ENCODE data around the gene BBLN. TPM values are rescaled to one million over a fixed set of nuclear protein-coding genes. Genes with fewer than 3 reads are reported as not detected.

Gene BBLN
- total RNA-seq, 2 experiments from 2014 or later: 53.6 to 55.9 TPM

DNA sequence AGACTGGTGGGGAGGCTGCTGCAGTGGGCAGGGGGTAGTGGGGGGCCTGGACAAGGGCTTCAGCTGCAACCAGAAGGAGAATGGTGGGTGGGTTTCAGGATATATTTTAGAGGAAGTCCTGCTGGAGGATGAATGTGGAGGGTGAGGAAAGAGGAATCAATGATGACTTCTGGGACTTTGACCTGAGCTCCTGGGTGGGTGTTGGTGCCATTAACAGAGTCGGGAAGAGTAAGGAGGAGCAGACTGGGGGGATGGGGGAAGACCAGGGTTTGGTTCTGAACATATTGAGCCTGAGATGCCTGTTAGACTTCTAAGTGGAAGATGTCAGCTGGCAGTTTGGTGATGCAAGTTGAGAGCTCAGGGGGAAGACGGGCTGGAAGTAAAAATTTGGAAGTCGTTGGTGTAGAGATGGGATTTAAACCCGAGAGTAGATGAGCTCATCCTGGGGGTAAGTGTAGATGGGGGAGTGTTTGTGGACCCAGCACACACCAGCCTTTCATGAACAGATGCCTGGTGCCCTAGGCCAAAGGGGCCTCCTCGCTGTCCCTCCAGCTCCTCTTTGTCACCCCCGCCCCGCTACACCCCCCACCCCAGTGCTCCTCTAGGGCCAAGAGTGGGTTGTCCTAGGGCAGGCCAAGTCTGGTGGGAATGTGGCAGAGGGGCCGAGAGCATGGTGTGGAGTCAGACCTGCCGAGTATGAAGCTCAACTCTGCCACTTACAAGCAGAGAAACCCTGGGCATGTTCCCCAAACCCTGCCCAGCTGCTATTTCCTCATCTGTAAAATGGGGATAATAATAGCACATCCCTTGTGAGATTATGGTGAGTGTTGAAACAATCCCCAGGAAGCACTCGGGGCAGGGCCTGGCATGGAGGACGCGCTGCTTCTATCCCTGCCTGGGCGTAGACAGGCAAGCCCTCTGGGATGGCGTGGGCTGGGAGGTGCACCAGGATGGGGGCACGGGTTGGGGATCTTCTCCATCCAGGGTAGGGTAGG lies 47.1 kb downstream of the BBLN start:
- Histone ChIP-seq H3K9me3 (ENCODE audit: control insufficient read depth in 1 of 2, insufficient read depth in 1 of 2, low read length in 2 of 2) (no peaks in the 10 kb centered on the region), H3K36me3 (ENCODE audit: insufficient read depth, low read length) (no peaks in the 10 kb centered on the region), H3K4me3 (ENCODE audit: low read length) (no peak overlapping the region), H3K27ac (ENCODE audit: low read depth in 1 of 2, low read length in 2 of 2) (no peak overlapping the region), H3K4me1 (ENCODE audit: insufficient read depth, low read length) (peaks cover 17% of the 10 kb centered on the region), H3K27me3 (ENCODE audit: control insufficient read depth in 1 of 2, insufficient read depth in 2 of 2, low read length in 2 of 2) (peaks cover 11 to 17% of the 10 kb centered on the region in 2 experiments)
- peaks cover 22% of the 10 kb centered on the region for H3K27me3 Mint-ChIP-seq
- no peaks in the 10 kb centered on the region for H3K36me3 Mint-ChIP-seq (ENCODE audit: low read depth)
- ATAC-seq (ENCODE audit: poor library complexity) (no peak), DNase-seq (no peak)
- no peak overlapping the region for H3K4me3 Mint-ChIP-seq
- H3K27ac Mint-ChIP-seq: no peak overlapping the region
- H3K9me3 Mint-ChIP-seq: no peaks in the 10 kb centered on the region
- ChIA-PET POLR2A (interaction anchor here (1.1 kb wide), 1 partner anchor 16 kb away, joined by 3 read pairs; the partner anchor contains the start of gene CIZ1), CTCF (interaction anchor here (1.3 kb wide), 1 partner anchor 16 kb away, joined by 3 read pairs; the partner anchor contains the start of gene CIZ1)
- peaks cover 5% of the 10 kb centered on the region for H3K4me1 Mint-ChIP-seq (ENCODE audit: low read depth)
- intact Hi-C loops (cut with DNase I, micrococcal nuclease): no loop called here
- TF ChIP-seq, protein P1, sequence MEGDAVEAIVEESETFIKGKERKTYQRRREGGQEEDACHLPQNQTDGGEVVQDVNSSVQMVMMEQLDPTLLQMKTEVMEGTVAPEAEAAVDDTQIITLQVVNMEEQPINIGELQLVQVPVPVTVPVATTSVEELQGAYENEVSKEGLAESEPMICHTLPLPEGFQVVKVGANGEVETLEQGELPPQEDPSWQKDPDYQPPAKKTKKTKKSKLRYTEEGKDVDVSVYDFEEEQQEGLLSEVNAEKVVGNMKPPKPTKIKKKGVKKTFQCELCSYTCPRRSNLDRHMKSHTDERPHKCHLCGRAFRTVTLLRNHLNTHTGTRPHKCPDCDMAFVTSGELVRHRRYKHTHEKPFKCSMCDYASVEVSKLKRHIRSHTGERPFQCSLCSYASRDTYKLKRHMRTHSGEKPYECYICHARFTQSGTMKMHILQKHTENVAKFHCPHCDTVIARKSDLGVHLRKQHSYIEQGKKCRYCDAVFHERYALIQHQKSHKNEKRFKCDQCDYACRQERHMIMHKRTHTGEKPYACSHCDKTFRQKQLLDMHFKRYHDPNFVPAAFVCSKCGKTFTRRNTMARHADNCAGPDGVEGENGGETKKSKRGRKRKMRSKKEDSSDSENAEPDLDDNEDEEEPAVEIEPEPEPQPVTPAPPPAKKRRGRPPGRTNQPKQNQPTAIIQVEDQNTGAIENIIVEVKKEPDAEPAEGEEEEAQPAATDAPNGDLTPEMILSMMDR (IDR thresholded peaks at IDR 0.05): no peak

DNA sequence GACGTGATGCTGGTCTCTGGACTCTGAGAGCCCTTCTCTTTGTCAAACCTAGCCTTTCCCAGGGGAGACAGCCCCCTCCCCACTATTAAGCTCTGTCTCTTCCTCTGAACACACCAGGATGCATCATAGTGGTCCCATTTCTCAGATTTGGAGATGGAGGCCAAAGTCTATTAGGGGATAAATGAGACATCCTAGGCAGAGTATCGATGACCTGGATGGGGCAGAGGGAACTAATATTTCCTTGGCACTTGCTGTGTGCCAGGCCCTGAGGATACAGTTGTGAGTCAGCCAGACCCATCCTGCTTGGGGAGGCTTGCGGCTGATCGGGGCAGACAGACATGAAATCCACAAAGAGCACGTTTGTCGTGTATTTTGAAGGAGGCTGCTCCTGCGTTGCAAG lies 48.3 kb downstream of the BBLN start:
- Mint-ChIP-seq H3K4me3 (no peak overlapping the region), H3K9me3 (no peaks in the 10 kb centered on the region), H3K27me3 (peaks cover 24% of the 10 kb centered on the region), H3K27ac (no peak overlapping the region), H3K4me1 (ENCODE audit: low read depth) (no peaks in the 10 kb centered on the region), H3K36me3 (ENCODE audit: low read depth) (no peaks in the 10 kb centered on the region)
- CTCF ChIA-PET: no interaction called here
- Histone ChIP-seq H3K27me3 (ENCODE audit: control insufficient read depth in 1 of 2, insufficient read depth in 2 of 2, low read length in 2 of 2) (peaks cover 11 to 17% of the 10 kb centered on the region in 2 experiments), H3K4me3 (ENCODE audit: low read length) (no peak overlapping the region), H3K9me3 (ENCODE audit: control insufficient read depth in 1 of 2, insufficient read depth in 1 of 2, low read length in 2 of 2) (no peaks in the 10 kb centered on the region), H3K27ac (ENCODE audit: low read depth in 1 of 2, low read length in 2 of 2) (no peak overlapping the region), H3K36me3 (ENCODE audit: insufficient read depth, low read length) (no peaks in the 10 kb centered on the region), H3K4me1 (ENCODE audit: insufficient read depth, low read length) (peaks cover 11% of the 10 kb centered on the region)
- POLR2A ChIA-PET: no interaction called here
- ATAC-seq (ENCODE audit: poor library complexity): no peak
- intact Hi-C loops (cut with DNase I, micrococcal nuclease): no loop called here
- no peak for DNase-seq
- TF ChIP-seq, protein P1 (IDR thresholded peaks at IDR 0.05): no peak

DNA sequence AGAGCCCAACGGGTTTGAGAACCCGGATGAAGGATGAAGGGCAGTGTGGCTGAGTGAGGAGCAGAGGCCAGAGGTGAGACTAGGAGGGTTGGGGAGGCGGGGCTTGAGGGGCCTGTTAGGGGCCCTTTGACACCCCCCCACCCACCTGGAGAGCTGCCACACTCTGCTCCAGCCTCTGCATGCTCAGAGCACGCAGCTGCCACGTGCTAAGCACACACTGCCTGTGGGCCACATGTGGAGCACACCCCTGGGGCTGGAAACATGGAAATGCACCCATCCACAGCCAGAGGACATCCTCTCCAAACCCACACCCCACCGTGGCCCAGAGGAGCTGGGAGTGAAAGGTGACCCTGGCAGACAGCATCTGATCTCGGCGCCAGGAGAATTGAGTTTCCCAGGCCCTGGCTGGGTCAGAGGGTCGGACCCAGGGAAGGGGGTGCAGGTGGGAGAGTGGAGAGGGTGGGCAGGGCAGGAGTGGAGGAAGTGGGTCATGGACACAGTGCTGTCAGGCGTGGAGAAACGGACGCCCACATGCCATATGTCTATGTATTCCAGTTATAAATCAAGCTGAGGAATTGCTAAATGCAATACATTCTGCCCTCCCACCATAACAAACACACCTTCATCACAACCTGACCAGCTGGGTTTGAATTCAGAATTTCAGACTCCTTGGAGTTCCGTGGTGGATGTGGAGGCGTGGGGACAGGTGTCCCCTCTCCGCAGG lies 49.0 kb downstream of the BBLN start:
- no peaks in the 10 kb centered on the region for H3K36me3 ChIP-seq (ENCODE audit: insufficient read depth, low read length)
- H3K4me1 ChIP-seq (ENCODE audit: insufficient read depth, low read length): peaks cover 4% of the 10 kb centered on the region
- peaks cover 22% of the 10 kb centered on the region for H3K27me3 Mint-ChIP-seq
- no peak overlapping the region for H3K27ac ChIP-seq (ENCODE audit: low read depth in 1 of 2, low read length in 2 of 2)
- intact Hi-C loops (cut with DNase I, micrococcal nuclease): no loop called here
- peaks cover 7 to 12% of the 10 kb centered on the region in 2 experiments for H3K27me3 ChIP-seq (ENCODE audit: control insufficient read depth in 1 of 2, insufficient read depth in 2 of 2, low read length in 2 of 2)
- no peaks in the 10 kb centered on the region for H3K9me3 Mint-ChIP-seq
- no peak for ATAC-seq (ENCODE audit: poor library complexity)
- no peak overlapping the region for H3K4me3 Mint-ChIP-seq
- ChIA-PET POLR2A (interaction anchor here (1.3 kb wide), 1 partner anchor 41 kb away, joined by 3 read pairs; no protein-coding TSS in a partner anchor), CTCF (no interaction called here)
- no peaks in the 10 kb centered on the region for H3K4me1 Mint-ChIP-seq (ENCODE audit: low read depth)
- no peaks in the 10 kb centered on the region for H3K9me3 ChIP-seq (ENCODE audit: control insufficient read depth in 1 of 2, insufficient read depth in 1 of 2, low read length in 2 of 2)
- no peak overlapping the region for H3K4me3 ChIP-seq (ENCODE audit: low read length)
- DNase-seq: no peak
- H3K36me3 Mint-ChIP-seq (ENCODE audit: low read depth): no peaks in the 10 kb centered on the region
- no peak overlapping the region for H3K27ac Mint-ChIP-seq
- TF ChIP-seq, protein P1 (IDR thresholded peaks at IDR 0.05): no peak
